HL-60/S4 treated with phorbol 12-myristate 13-acetate at 8.2 ng/mL for 4 days and 3 days (cell line): ENCODE results near the gene KISS1R.

Experiments
- in situ Hi-C: fragments of 300-500 bp; cut with MboI; formaldehyde crosslinking; loops from 2 replicates; pipeline ENCODE4 v1.15.0; 2022; ENCODE audit warnings: low sequenced_read_pairs

The KISS1R gene

GRCh38 chr19:964116-964520 is 47.0 kb downstream of the KISS1R start:
- in situ Hi-C loops = no loop called here

GRCh38 chr19:964761-965694 is 47.9 kb downstream of the KISS1R start:
- in situ Hi-C loops = no loop called here

GRCh38 chr19:966485-967088 is 49.5 kb downstream of the KISS1R start:
- in situ Hi-C loops = no loop called here
